ENCODE results near the gene SRL.
A peak's percentile ranks its signal among the peaks of the same experiment; 100 is the strongest.

Gene SRL

GRCh38 chr16:4203748-4204147 is 38.1 kb downstream of the SRL start:
- Histone ChIP-seq H3K4me1 (peaks cover 6% of the 10 kb centered on the region), H3K36me3 (no peaks in the 10 kb centered on the region), H3K9me3 (no peaks in the 10 kb centered on the region), H3K4me3 (ENCODE audit: low read depth, low read length) (no peak overlapping the region), H3K27me3 (no peaks in the 10 kb centered on the region)
- DNase-seq: no peak
- TF ChIP-seq CTCF (IDR thresholded peaks at IDR 0.05; ENCODE audit: low read depth, low read length): no peak

DNA sequence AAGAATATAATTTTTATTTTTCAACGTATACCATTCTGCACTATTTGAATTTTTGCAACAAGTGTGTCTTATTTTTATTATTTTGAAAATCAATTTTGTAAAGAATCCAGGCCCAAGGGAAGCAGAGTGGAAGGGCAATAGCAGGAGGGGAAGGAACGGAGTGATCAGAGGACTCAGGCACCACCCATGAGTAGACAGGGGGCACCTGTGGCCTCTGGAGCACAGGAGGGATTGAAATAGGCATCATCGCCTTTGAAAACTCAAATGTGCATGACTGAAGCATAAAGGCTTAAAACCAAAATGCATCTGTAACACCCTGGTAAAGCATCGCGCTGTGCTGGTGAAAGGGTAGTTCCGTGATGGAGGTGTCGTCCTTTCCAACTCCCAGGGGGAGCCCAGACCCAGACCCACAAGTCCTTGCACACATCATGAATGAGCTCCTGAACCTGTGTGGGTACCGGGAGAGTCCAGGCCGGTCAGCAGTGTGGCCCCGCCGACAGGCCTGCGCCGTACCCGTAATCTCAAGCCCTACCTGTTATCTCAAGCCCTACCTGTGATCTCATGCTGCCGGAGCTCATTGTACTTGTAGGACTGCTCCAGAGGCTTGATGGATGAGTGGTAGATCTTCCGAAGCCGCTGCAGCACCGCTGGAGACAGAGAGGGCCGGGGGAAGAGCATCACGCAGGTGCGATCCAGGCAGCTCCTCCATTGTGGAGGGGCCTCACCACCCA is 39.1 kb downstream of the SRL start:
- H3K36me3 ChIP-seq: no peaks in the 10 kb centered on the region

DNA sequence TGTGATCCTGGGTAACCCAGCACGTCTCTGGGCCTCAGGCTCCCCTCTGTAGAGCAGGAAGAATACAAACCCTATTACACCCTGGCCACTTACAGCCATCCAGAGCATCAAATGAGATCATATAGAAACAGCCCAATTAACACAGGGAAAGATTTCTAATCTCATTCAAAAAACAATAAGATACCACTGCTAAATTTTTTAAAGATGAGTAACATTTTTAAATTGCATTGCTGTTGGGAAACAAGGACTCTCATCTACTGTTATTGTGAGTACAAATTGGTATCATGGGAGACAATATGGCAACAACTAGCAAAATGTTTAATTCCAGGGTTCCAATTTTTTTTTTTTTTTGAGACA is 41.1 kb downstream of the SRL start:
- no peak for DNase-seq
- H3K27me3 ChIP-seq: no peaks in the 10 kb centered on the region
- H3K36me3 ChIP-seq: no peaks in the 10 kb centered on the region
- H3K4me1 ChIP-seq: peaks cover 6% of the 10 kb centered on the region
- H3K9me3 ChIP-seq: no peaks in the 10 kb centered on the region
- no peak for TF ChIP-seq CTCF (IDR thresholded peaks at IDR 0.05; ENCODE audit: low read depth, low read length)
- no peak overlapping the region for H3K4me3 ChIP-seq (ENCODE audit: low read depth, low read length)

More for the DNA sequence above, 39.1 kb downstream of the SRL start:
- no peaks in the 10 kb centered on the region for H3K27me3 ChIP-seq
- H3K4me1 ChIP-seq: peaks cover 6% of the 10 kb centered on the region
- no peak for TF ChIP-seq CTCF (IDR thresholded peaks at IDR 0.05; ENCODE audit: low read depth, low read length)
- H3K4me3 ChIP-seq (ENCODE audit: low read depth, low read length): no peak overlapping the region
- no peaks in the 10 kb centered on the region for H3K9me3 ChIP-seq
- DNase-seq: no peak

DNA sequence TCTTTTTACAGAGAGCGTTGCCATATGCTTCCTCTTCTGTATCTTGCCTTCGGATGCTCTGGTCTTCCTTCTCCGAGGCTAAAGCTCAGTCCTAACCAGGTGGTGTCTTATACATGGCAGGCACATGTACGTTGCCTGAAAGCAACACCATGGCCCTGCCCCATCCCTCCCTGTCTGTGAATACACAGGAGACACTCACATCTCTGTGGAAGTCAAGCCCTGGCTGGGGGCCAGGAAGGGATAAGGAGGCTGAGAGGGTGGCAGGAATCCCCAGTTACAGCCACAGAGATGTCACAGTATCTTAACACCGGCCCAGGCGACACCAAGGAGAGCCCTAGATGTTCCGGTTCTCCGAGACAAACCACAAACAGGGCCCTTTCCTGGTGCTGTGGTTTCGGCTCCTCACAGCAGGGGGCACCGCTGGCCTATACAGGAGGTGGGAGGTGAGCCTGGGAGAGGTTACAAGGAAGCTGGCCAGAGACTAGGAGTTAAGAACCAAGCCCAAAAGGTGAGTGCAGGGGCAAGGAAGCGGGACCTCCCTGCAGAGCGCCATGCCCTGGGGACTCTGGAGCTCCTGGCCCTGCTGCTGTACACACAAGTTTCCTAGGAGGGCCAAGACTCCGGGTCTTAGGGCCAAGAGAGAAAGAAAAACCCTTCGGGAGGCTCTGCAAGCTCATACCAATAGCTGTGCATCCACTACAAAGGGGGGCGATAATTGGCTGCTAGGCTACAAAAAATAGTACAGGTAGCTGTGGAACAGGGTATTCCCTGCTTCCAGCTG is 41.7 kb downstream of the SRL start:
- H3K27me3 ChIP-seq: no peaks in the 10 kb centered on the region
- H3K36me3 ChIP-seq: no peaks in the 10 kb centered on the region
- no peaks in the 10 kb centered on the region for H3K9me3 ChIP-seq
- peaks cover 6% of the 10 kb centered on the region for H3K4me1 ChIP-seq
- TF ChIP-seq CTCF (IDR thresholded peaks at IDR 0.05; ENCODE audit: low read depth, low read length): peak; percentile 96
- peak; percentile 79 for DNase-seq
- no peak overlapping the region for H3K4me3 ChIP-seq (ENCODE audit: low read depth, low read length)

DNA sequence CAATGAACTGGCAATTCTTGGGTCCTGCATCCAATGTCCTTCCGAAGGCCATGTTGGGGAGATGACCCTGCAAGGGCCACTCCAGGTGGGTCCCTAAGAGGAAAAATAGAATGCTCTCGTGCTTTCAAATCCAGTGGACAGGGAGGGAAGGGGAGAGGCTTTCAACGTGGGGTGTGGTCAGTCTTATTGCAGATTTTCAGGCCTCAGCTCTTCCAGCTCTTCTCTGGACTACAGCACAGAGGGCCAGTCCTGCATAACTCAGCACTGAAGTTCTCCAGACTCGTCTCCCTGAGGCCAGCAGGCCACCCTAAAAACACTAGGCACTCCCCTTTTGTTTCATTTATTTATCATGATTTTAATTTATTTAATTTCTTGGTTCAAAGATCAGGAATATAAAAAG is 43.1 kb downstream of the SRL start:
- no peaks in the 10 kb centered on the region for H3K9me3 ChIP-seq
- no peak for TF ChIP-seq CTCF (IDR thresholded peaks at IDR 0.05; ENCODE audit: low read depth, low read length)
- peaks cover 6% of the 10 kb centered on the region for H3K4me1 ChIP-seq
- no peaks in the 10 kb centered on the region for H3K27me3 ChIP-seq
- no peak for DNase-seq
- H3K4me3 ChIP-seq (ENCODE audit: low read depth, low read length): no peak overlapping the region
- H3K36me3 ChIP-seq: no peaks in the 10 kb centered on the region

DNA sequence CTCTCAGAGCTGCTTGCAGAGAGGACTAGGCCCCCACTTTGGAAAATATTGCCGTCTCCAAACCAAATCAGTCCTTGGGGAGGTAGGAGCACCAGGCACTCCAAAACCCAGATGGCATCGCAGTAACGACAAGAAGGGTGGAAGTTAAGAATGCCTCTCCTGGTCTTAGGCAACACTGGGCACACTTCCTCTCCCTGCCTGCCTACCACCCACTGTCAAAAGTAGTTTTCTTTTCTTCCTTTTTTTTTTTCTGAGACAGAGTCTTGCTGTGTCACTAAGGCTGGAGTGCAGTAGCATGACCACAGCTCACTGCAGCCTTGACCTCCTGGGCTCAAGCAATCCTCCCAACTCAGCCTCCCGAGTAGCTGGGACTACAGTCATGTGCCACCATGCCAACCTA is 47.2 kb downstream of the SRL start:
- no peak for DNase-seq
- no peaks in the 10 kb centered on the region for H3K4me1 ChIP-seq

More for the DNA sequence above, 47.2 kb downstream of the SRL start:
- H3K4me3 ChIP-seq (ENCODE audit: low read depth, low read length): no peak overlapping the region
- H3K36me3 ChIP-seq: no peaks in the 10 kb centered on the region
- TF ChIP-seq CTCF (IDR thresholded peaks at IDR 0.05; ENCODE audit: low read depth, low read length): no peak
- H3K27me3 ChIP-seq: no peaks in the 10 kb centered on the region
- no peaks in the 10 kb centered on the region for H3K9me3 ChIP-seq

Data from BE2C (cell line).